H9 (cell line): ENCODE results near the gene EDARADD. TPM values are rescaled to one million over a fixed set of nuclear protein-coding genes. Genes with fewer than 3 reads are reported as not detected.

ENCODE experiments used
- DNase-seq: peaks from one replicate; pipeline ENCODE4 v3.0.0-alpha.2; 2017
- H2AFZ ChIP-seq: one replicate; pipeline ENCODE4 v1.6.1; 2013; ENCODE audit warnings: mild to moderate bottlenecking, low read length, control low read depth, moderate library complexity
- H2AK5ac ChIP-seq: 2 replicates; pipeline ENCODE4 v1.6.1; 2013; ENCODE audit warnings: low read length, control low read depth, mixed read lengths; ENCODE audit not compliant: insufficient read length
- H2BK120ac ChIP-seq: one replicate; pipeline ENCODE4 v1.6.1; 2013; ENCODE audit warnings: low read depth, mild to moderate bottlenecking, low read length, control low read depth, inconsistent platforms; ENCODE audit not compliant: poor library complexity, severe bottlenecking
- H2BK12ac ChIP-seq: 2 replicates; pipeline ENCODE4 v1.6.1; 2013; ENCODE audit warnings: low read length, control low read depth, mixed read lengths, low read depth; ENCODE audit not compliant: insufficient read length
- H2BK15ac ChIP-seq: 2 replicates; pipeline ENCODE4 v1.6.1; 2013; ENCODE audit warnings: low read depth, low read length, control low read depth
- H2BK20ac ChIP-seq: one replicate; pipeline ENCODE4 v1.6.1; 2013; ENCODE audit warnings: low read depth, mild to moderate bottlenecking, low read length, control low read depth, inconsistent platforms; ENCODE audit not compliant: poor library complexity, severe bottlenecking
- H2BK5ac ChIP-seq: 2 replicates; pipeline ENCODE4 v1.6.1; 2013; ENCODE audit warnings: low read length, control low read depth, mixed read lengths; ENCODE audit not compliant: insufficient read length
- H3K14ac ChIP-seq: 2 replicates; pipeline ENCODE4 v1.6.1; 2013; ENCODE audit warnings: low read length, control low read depth; ENCODE audit not compliant: insufficient read depth
- H3K18ac ChIP-seq: 2 replicates; pipeline ENCODE4 v1.6.1; 2013; ENCODE audit warnings: low read depth, mild to moderate bottlenecking, mixed read lengths, low read length, control low read depth; ENCODE audit not compliant: insufficient read length
- H3K23ac ChIP-seq: 2 replicates; pipeline ENCODE4 v1.6.1; 2013; ENCODE audit warnings: low read length, control low read depth, mixed read lengths, low read depth; ENCODE audit not compliant: insufficient read length
- H3K23me2 ChIP-seq: 2 replicates; pipeline ENCODE4 v1.6.1; 2013; ENCODE audit warnings: low read depth, mild to moderate bottlenecking, mixed read lengths, low read length, control low read depth; ENCODE audit not compliant: insufficient read length, poor library complexity, severe bottlenecking
- H3K27ac ChIP-seq: 2 replicates; pipeline ENCODE4 v1.5.1; 2013; ENCODE audit warnings: low read length, control low read depth, mixed read lengths, low read depth; ENCODE audit not compliant: insufficient read length
- H3K27me3 ChIP-seq: 2 replicates; pipeline ENCODE4 v1.6.1; 2013; ENCODE audit warnings: low read length, control low read depth, inconsistent platforms; ENCODE audit not compliant: insufficient read depth
- H3K4ac ChIP-seq: 2 replicates; pipeline ENCODE4 v1.6.1; 2013; ENCODE audit warnings: low read depth, mild to moderate bottlenecking, control low read depth, inconsistent platforms, low read length, moderate library complexity
- H3K4me1 ChIP-seq: 2 replicates; pipeline ENCODE4 v1.6.1; 2013; ENCODE audit warnings: low read length, control low read depth, inconsistent platforms; ENCODE audit not compliant: insufficient read depth
- H3K4me2 ChIP-seq: 2 replicates; pipeline ENCODE4 v1.6.1; 2013; ENCODE audit warnings: low read length, control low read depth, mixed read lengths; ENCODE audit not compliant: insufficient read length, insufficient read depth
- H3K56ac ChIP-seq: 2 replicates; pipeline ENCODE4 v1.6.1; 2013; ENCODE audit warnings: low read depth, mild to moderate bottlenecking, mixed read lengths, low read length, control low read depth; ENCODE audit not compliant: insufficient read length
- H3K79me1 ChIP-seq: 2 replicates; pipeline ENCODE4 v1.6.1; 2013; ENCODE audit warnings: low read depth, mild to moderate bottlenecking, moderate library complexity, low read length, control low read depth, inconsistent platforms; ENCODE audit not compliant: insufficient read depth, poor library complexity, severe bottlenecking
- H3K79me2 ChIP-seq: 2 replicates; pipeline ENCODE4 v1.6.1; 2013; ENCODE audit warnings: low read length, control low read depth, inconsistent platforms; ENCODE audit not compliant: insufficient read depth
- H3K9ac ChIP-seq: 2 replicates; pipeline ENCODE4 v1.6.1; 2013; ENCODE audit warnings: low read length, control low read depth, mixed read lengths; ENCODE audit not compliant: insufficient read length; ENCODE audit errors: extremely low read depth
- H3K9me3 ChIP-seq: one replicate; pipeline ENCODE4 v1.6.1; 2013; ENCODE audit warnings: low read depth, low read length, inconsistent platforms; ENCODE audit not compliant: control insufficient read depth
- H3T11ph ChIP-seq: one replicate; pipeline ENCODE4 v1.6.1; 2013; ENCODE audit warnings: mild to moderate bottlenecking, low read length, control low read depth, inconsistent platforms
- H4K20me1 ChIP-seq: one replicate; pipeline ENCODE4 v1.6.1; 2013; ENCODE audit not compliant: control insufficient read depth, insufficient read length, insufficient read depth
- H4K5ac ChIP-seq: 2 replicates; pipeline ENCODE4 v1.6.1; 2013; ENCODE audit warnings: low read depth, mild to moderate bottlenecking, mixed read lengths, low read length, control low read depth; ENCODE audit not compliant: insufficient read length
- H4K8ac ChIP-seq: replicated peaks from 2 replicates; pipeline ENCODE4 v1.6.1; 2013; ENCODE audit warnings: low read length, control low read depth, mixed read lengths, low read depth; ENCODE audit not compliant: insufficient read length
- H4K91ac ChIP-seq: 2 replicates; pipeline ENCODE4 v1.6.1; 2013; ENCODE audit warnings: low read depth, mild to moderate bottlenecking, moderate library complexity, mixed read lengths, low read length, control low read depth; ENCODE audit not compliant: insufficient read length
- H3K27ac Mint-ChIP-seq, 3 experiments: 2 replicates in 2 of 3; 3 replicates in 1 of 3; pipeline ENCODE4 v1.8.0; 2020 to 2021; ENCODE audit warnings: mixed read lengths in 3 of 3, mild to moderate bottlenecking in 1 of 3, moderate library complexity in 1 of 3
- H3K27me3 Mint-ChIP-seq: 2 replicates; pipeline ENCODE4 v1.8.0; 2021; ENCODE audit warnings: low read depth, mild to moderate bottlenecking, moderate library complexity, mixed read lengths
- H3K36me3 Mint-ChIP-seq, 3 experiments: 2 replicates in 2 of 3; 3 replicates in 1 of 3; pipeline ENCODE4 v1.8.0; 2020 to 2021; ENCODE audit warnings: low read depth in 3 of 3, mixed read lengths in 3 of 3; ENCODE audit not compliant: insufficient read depth in 1 of 3
- H3K4me1 Mint-ChIP-seq, 2 experiments: 2 replicates each; pipeline ENCODE4 v1.8.0; 2020; ENCODE audit warnings: mixed read lengths in 2 of 2
- H3K4me3 Mint-ChIP-seq, 2 experiments: 2 replicates in 1 of 2; 3 replicates in 1 of 2; pipeline ENCODE4 v1.8.0; 2020 to 2021; ENCODE audit warnings: mild to moderate bottlenecking in 2 of 2, mixed read lengths in 2 of 2, moderate library complexity in 1 of 2
- H3K9me3 Mint-ChIP-seq, 2 experiments: 2 replicates in 1 of 2; 3 replicates in 1 of 2; pipeline ENCODE4 v1.8.0; 2020; ENCODE audit warnings: mild to moderate bottlenecking in 2 of 2, mixed read lengths in 2 of 2, moderate library complexity in 1 of 2
- CTCF ChIP-seq: fragments of 200-600 bp; sonication (generic); conservative IDR thresholded peaks from 3 replicates; pipeline ENCODE4 v1.8.0; 2021; ENCODE audit warnings: antibody characterized with exemption, mild to moderate bottlenecking
- WGBS: extraction: QIAGEN DNeasy Blood & Tissue Kit; methylation state at CpG from one replicate; pipeline ENCODE4 v1.1.7; 2013; ENCODE audit warnings: missing lambda C conversion rate, low lambda C conversion rate, mixed read lengths; ENCODE audit not compliant: insufficient read length; ENCODE audit errors: extremely low coverage; 5-methylcytosine and 5-hydroxymethylcytosine counted together
- total RNA-seq: library from RNA; stranded (reverse); gene quantifications from 2 replicates; pipeline ENCODE4 v1.2.1, GENCODE V29; 2021

The EDARADD gene
- total RNA-seq, 1 experiment from 2014 or later: 3.8 TPM

- Histone ChIP-seq H3K4ac (no peak overlapping the region), H2AK5ac (no peak overlapping the region), H2BK12ac (no peak overlapping the region), H3K27me3 (no peaks in the 10 kb centered on the region; the same call in 1 of the 2 replicates), H2BK20ac (no peak overlapping the region), H3K56ac (no peak overlapping the region), H4K20me1 (no peaks in the 10 kb centered on the region), H3K9ac (no peak overlapping the region), H3K14ac (no peak overlapping the region), H2BK120ac (no peak overlapping the region), H2AFZ (no peak overlapping the region), H3K4me2 (peak overlapping the region; percentile 68), H3K18ac (no peak overlapping the region), H3K79me2 (no peaks in the 10 kb centered on the region), H2BK15ac (no peak overlapping the region), H3K4me1 (peaks cover 7% of the 10 kb centered on the region; the same call in 1 of the 2 replicates), H3K23me2 (peaks cover 10% of the 10 kb centered on the region), H4K91ac (no peak overlapping the region), H3K9me3 (no peaks in the 10 kb centered on the region), H2BK5ac (no peak overlapping the region), H4K5ac (no peak overlapping the region), H3T11ph (no peak overlapping the region), H3K27ac (no peak overlapping the region), H3K79me1 (peaks cover 2% of the 10 kb centered on the region), H4K8ac (no peak overlapping the region), H3K23ac (no peak overlapping the region)
- Mint-ChIP-seq H3K27ac (no peak overlapping the region), H3K36me3 (peaks cover 0 to 2% (median 0%) of the 10 kb centered on the region in 3 experiments; a peak in 1 of 7 replicates), H3K4me1 (peaks cover 26 to 33% of the 10 kb centered on the region in 2 experiments), H3K4me3 (peak overlapping the region; percentile 77 to 95), H3K27me3 (peaks cover 46% of the 10 kb centered on the region), H3K9me3 (no peaks in the 10 kb centered on the region; a peak in 1 of 5 replicates)
- TF ChIP-seq CTCF: no peak
- no CpG with 5 or more reads among the region's 2 CpGs for WGBS
- DNase-seq: no peak
Measured at GRCh38 chr1:236396665-236397043, 2.6 kb downstream of the EDARADD start.
